T-helper 2 cell treated with Interferon-gamma antibody and Interleukin-4, amounts not matched to agents 5 μg/mL and 100 μg/mL, for 36 hours (primary cell): ENCODE data around the gene ABHD17A.

Experiments used
- DNase-seq: peaks from one replicate; pipeline ENCODE4 v3.0.0; 2021; ENCODE audit warnings: low spot score
- H3K27ac Mint-ChIP-seq: one replicate; pipeline ENCODE4 v1.8.0; 2021; ENCODE audit warnings: mild to moderate bottlenecking, mixed read lengths
- H3K27me3 Mint-ChIP-seq: one replicate; pipeline ENCODE4 v1.8.0; 2021; ENCODE audit warnings: low read depth, mixed read lengths
- H3K36me3 Mint-ChIP-seq: one replicate; pipeline ENCODE4 v1.8.0; 2021; ENCODE audit warnings: low read depth, mixed read lengths
- H3K4me1 Mint-ChIP-seq: one replicate; pipeline ENCODE4 v1.8.0; 2021; ENCODE audit warnings: low read depth, mixed read lengths
- H3K4me3 Mint-ChIP-seq: one replicate; pipeline ENCODE4 v1.8.0; 2022; ENCODE audit warnings: mild to moderate bottlenecking, moderate library complexity, mixed read lengths
- H3K9me3 Mint-ChIP-seq: one replicate; pipeline ENCODE4 v1.8.0; 2021; ENCODE audit warnings: mixed read lengths

The ABHD17A gene

GRCh38 chr19:1830568-1830967, 54.7 kb downstream of the ABHD17A start:
- H3K27ac Mint-ChIP-seq: no peak overlapping the region
- no peak for DNase-seq
- H3K9me3 Mint-ChIP-seq: no peaks in the 10 kb centered on the region
- peaks cover 9% of the 10 kb centered on the region for H3K36me3 Mint-ChIP-seq
- no peaks in the 10 kb centered on the region for H3K4me1 Mint-ChIP-seq
- H3K27me3 Mint-ChIP-seq: no peaks in the 10 kb centered on the region
- no peak overlapping the region for H3K4me3 Mint-ChIP-seq

- Mint-ChIP-seq H3K36me3 (peaks cover 9% of the 10 kb centered on the region), H3K27ac (no peak overlapping the region), H3K9me3 (no peaks in the 10 kb centered on the region), H3K27me3 (no peaks in the 10 kb centered on the region), H3K4me1 (no peaks in the 10 kb centered on the region), H3K4me3 (no peak overlapping the region)
- no peak for DNase-seq
These were observed 55.3 kb downstream of the ABHD17A start for GRCh38 chr19:1829958-1830357.

- no peaks in the 10 kb centered on the region for H3K9me3 Mint-ChIP-seq
- no peak overlapping the region for H3K27ac Mint-ChIP-seq
- H3K27me3 Mint-ChIP-seq: no peaks in the 10 kb centered on the region
- H3K4me3 Mint-ChIP-seq: no peak overlapping the region
- peaks cover 9% of the 10 kb centered on the region for H3K36me3 Mint-ChIP-seq
- H3K4me1 Mint-ChIP-seq: no peaks in the 10 kb centered on the region
- no peak for DNase-seq
These were observed 56.7 kb downstream of the ABHD17A start for GRCh38 chr19:1828279-1829238.

GRCh38 chr19:1827566-1828278, 57.6 kb downstream of the ABHD17A start:
- Mint-ChIP-seq H3K36me3 (peaks cover 12% of the 10 kb centered on the region), H3K4me3 (no peak overlapping the region), H3K9me3 (no peaks in the 10 kb centered on the region), H3K4me1 (no peaks in the 10 kb centered on the region), H3K27me3 (no peaks in the 10 kb centered on the region), H3K27ac (no peak overlapping the region)
- DNase-seq: no peak
